KBM-7 (cell line): Measurements from ENCODE around the gene MLLT3.

Experiments
- DNase-seq: peaks from one replicate; pipeline ENCODE4 v3.0.0-alpha.2; 2015
- in situ Hi-C: fragments of 300-500 bp; cut with MboI; formaldehyde crosslinking; loops from 2 replicates; pipeline ENCODE4 v1.14.3; 2020; ENCODE audit warnings: low sequenced_read_pairs, low pct_unique_long_range_greater_than_20kb, mixed read lengths

MLLT3 gene

GRCh38 chr9:20376731-20377375, 245.4 kb downstream of the MLLT3 start:
- DNase-seq: peak; percentile 43
- in situ Hi-C loops: no loop called here

GRCh38 chr9:20376042-20376441, 246.3 kb downstream of the MLLT3 start:
- no peak for DNase-seq
- in situ Hi-C loops: no loop called here

DNA sequence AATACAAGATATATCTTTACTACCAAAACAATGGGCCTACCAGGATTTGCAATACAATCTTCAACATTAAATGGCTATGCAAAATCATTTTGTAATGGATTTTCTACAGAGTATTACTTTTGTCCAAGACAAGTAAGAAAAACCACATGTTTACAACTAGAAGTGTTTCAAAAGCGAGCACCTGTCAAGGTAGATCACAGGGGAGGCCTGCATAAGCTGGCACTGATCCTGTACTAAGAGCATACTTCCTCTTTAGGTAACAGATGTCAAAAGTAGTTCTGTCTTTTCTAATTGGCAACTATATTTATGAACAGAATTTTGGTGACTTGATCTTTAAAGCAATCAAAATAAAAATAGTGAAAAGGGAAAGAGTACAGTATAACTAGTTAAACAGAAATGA, 249.0 kb downstream of the MLLT3 start:
- DNase-seq: peak; percentile 34
- in situ Hi-C loops: loop anchor here (25.0 kb wide), 2 partner anchors 564 to 739 kb away; no protein-coding TSS in a partner anchor

DNA sequence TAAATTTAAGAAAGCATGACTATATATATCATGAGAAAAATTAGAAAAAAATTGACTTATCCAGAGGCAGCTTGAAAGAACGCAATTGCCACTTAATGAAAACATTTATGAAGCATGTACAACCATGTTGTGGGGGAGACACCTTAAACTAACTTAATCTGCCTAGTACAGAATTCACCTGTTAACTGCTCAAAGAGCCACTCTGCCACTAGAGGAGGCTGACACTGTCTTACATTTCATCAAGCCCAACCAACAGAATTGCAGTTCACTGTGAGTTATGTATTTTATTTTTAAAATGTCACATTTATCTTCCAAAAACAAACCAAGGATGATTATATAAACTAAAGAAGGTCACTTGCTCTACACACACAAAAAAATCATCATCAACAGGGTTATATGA, 252.9 kb downstream of the MLLT3 start:
- in situ Hi-C loops: loop anchor here (25.0 kb wide), 2 partner anchors 568 to 743 kb away; no protein-coding TSS in a partner anchor
- DNase-seq: no peak

DNA sequence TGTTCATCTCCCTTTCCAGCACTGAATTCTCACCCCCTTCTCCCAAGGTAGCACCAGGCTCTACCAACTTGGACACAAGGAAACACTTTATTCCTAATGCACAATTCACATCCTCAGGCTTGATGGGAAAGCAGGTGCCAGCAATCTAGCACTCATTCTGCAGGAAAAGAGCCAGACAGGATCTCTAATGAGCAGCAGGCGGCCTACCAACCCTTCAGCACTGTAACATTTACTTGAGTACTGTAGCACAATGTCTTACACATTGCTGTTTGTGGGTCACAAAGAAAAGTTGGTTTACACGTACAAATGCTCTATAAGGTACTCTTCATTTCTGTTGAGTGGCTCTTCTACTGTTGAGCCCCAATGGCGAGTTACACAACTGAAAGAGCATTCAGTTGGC, 254.4 kb downstream of the MLLT3 start:
- in situ Hi-C loops: loop anchor here (25.0 kb wide), 2 partner anchors 569 to 744 kb away; no protein-coding TSS in a partner anchor
- no peak for DNase-seq

DNA sequence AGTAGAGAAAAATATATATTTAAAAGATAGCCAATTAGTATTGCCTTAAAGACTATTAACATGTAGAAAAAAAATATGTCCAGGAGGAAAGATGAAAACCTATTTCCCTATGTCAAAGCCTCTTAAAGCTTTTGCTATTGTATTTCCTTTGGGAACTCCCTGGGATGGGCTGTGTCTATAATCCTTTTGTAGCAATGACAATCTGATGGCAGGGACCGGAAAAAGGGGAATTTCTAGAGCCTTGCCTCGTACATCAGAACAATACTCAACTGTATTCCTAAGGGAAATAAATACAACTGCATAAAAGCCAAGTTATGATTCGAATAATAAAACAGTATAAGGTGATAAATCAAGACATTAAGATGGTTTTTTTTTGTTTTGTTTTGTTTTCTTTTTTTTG, 257.3 kb downstream of the MLLT3 start:
- in situ Hi-C loops: loop anchor here (25.0 kb wide), 2 partner anchors 572 to 747 kb away; no protein-coding TSS in a partner anchor
- DNase-seq: no peak

DNA sequence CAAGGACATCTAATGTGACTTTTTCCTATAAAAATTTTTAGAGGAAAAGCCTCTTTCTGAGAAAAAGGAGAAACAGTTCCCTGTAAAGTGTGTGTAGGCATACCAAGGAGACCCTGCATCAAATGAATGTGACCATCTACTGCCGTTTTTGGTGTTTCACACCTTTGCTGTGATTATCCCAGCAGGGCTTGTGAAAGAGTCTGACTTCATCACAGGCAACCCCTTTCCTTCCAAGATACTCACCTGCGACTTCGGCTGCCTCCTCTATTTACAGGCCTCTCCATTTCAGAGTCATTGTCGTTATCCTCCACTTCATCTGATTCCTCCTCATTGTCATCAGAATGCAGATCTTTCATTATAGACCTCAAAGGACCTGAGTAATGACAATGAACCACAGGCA, 259.1 kb downstream of the MLLT3 start:
- DNase-seq: no peak
- in situ Hi-C loops: loop anchor here (25.0 kb wide), 2 partner anchors 574 to 749 kb away; no protein-coding TSS in a partner anchor

- in situ Hi-C loops: loop anchor here (25.0 kb wide), 2 partner anchors 575 to 750 kb away; no protein-coding TSS in a partner anchor
- no peak for DNase-seq
Observed at GRCh38 chr9:20361656-20362570, 260.4 kb downstream of the MLLT3 start.

GRCh38 chr9:20361229-20361628, 261.1 kb downstream of the MLLT3 start:
- no peak for DNase-seq
- in situ Hi-C loops: loop anchor here (25.0 kb wide), 2 partner anchors 576 to 751 kb away; no protein-coding TSS in a partner anchor

- in situ Hi-C loops: loop anchor here (25.0 kb wide), 2 partner anchors 579 to 754 kb away; no protein-coding TSS in a partner anchor
- DNase-seq: no peak
Observed at GRCh38 chr9:20358207-20358606, 264.1 kb downstream of the MLLT3 start.

DNA sequence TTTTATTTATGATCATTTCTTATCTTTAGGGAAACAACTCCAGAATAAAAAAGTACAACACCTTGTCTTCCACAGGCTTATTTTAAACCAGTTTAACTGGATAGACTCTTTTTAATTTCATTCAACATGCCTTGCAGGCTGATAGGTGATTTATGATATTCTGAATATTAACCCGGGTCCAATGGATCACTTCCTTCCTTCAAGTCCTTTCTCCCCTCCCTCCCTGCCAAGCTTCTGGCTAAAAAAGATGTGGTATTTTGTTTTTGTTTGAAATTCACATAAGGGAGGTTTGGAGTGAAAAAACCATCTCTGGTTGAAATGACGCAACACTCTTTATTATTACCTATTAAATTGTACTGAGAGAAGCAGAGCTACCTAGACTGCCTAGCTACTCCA, 265.3 kb downstream of the MLLT3 start:
- DNase-seq: no peak
- in situ Hi-C loops: loop anchor here (25.0 kb wide), 2 partner anchors 580 to 755 kb away; no protein-coding TSS in a partner anchor

GRCh38 chr9:20356403-20357036, 265.8 kb downstream of the MLLT3 start:
- in situ Hi-C loops: loop anchor here (25.0 kb wide), 2 partner anchors 581 to 756 kb away; no protein-coding TSS in a partner anchor

GRCh38 chr9:20355022-20355421, 267.3 kb downstream of the MLLT3 start:
- in situ Hi-C loops: loop anchor here (25.0 kb wide), 2 partner anchors 582 to 757 kb away; no protein-coding TSS in a partner anchor
- DNase-seq: no peak

More at GRCh38 chr9:20356403-20357036, 265.8 kb downstream of the MLLT3 start:
- DNase-seq: peak; percentile 76

- in situ Hi-C loops: loop anchor here (25.0 kb wide), 2 partner anchors 583 to 758 kb away; no protein-coding TSS in a partner anchor
- no peak for DNase-seq
Observed at GRCh38 chr9:20353931-20354652, 268.2 kb downstream of the MLLT3 start.

GRCh38 chr9:20353524-20353923, 268.8 kb downstream of the MLLT3 start:
- DNase-seq: no peak
- in situ Hi-C loops: loop anchor here (25.0 kb wide), 2 partner anchors 584 to 759 kb away; no protein-coding TSS in a partner anchor

DNA sequence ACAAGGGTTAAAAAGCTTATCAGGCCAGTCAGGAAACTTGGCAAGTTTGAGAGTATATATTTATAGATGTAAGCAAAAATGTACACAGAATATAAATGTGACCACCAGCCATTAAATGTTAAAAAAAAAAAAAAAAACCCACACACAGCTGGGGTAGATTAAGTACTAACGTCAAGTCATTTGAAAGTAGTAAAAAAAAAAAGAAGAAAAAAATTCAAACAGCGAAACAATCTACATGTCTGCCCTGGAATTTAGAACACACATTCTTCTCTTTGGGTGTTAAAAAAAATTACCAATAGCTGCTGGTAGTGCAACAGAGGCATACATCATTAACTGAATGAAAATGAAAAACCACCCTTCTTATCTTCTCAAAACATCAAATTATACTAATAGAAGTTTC, 269.7 kb downstream of the MLLT3 start:
- in situ Hi-C loops: loop anchor here (25.0 kb wide), 2 partner anchors 585 to 760 kb away; no protein-coding TSS in a partner anchor
- DNase-seq: no peak

DNA sequence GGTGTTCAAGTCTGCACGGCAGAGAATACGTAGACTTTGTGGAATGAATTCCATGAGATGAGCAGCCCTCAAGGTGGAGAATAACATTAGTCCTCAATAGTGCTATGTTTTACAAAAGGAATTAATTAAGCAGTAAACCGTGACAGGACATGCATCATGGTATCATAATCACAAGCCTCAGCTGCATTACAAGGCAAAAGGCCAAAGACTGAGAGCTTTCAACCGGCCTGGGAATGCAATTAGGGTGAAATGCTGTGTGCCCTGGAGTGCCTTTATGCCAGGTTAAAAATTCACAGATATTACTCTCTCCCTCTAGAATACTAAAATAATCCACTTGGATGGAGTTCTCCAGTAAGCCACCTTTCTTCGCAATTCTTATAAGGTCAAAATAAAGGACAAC, 270.6 kb downstream of the MLLT3 start:
- no peak for DNase-seq
- in situ Hi-C loops: loop anchor here (25.0 kb wide), 2 partner anchors 586 to 761 kb away; no protein-coding TSS in a partner anchor

- DNase-seq: no peak
- in situ Hi-C loops: no loop called here
Observed at GRCh38 chr9:20349568-20349967, 272.7 kb downstream of the MLLT3 start.
